ENCODE results near the gene FIGNL2. TPM values are rescaled to one million over a fixed set of nuclear protein-coding genes. Genes with fewer than 3 reads are reported as not detected.
"Not testable (repeated sequence)": the region's sequence is repeated elsewhere in the genome, so short reads cannot be mapped to it uniquely, and the experiment has no call there.

The FIGNL2 gene
- total and polyA plus RNA-seq, 2 of the 13 experiments (the other 11 are each of a cell fraction or from before 2014, with no cell fraction given): 0.82 to 1.00 TPM

DNA sequence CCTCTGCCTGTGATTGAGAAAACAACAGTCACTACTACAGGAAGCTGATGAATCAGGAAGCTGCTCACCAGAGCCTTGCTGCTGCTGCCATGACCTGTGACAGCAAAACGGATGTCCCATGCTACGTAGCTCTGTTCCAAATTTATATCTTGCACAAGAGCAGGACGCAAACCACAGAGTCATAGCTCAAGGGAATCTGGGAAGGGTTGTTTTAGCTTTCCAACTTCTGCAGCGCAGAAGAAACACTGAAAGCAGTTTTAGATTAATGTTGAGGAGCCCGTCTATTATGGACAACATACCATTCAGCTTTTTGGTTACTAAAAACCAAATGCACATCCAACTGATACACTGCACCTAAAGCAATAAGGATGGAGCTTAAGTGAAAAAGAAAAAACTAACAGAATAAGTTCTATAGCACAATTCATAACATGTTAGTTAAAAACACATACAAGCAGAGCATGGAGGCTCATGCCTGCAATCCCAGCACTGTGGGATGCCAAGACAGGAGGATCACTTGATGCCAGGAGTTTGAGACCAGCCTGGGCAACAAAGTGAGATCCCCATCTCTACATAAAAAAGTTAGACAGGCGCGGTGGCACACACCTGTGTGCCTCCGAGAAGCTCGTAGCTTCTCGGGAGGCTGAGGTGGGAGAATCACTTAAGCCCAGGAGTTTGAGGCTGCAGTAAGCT, 37.6 kb upstream of the FIGNL2 start (continued):
- 0 out of 2 replicates have a peak, but pooled peaks have one; percentile 59 for TF ChIP-seq TFE3 (CRISPR knock-in tag; IDR thresholded peaks at IDR 0.05)
- no peak for TF ChIP-seq ZEB1 (IDR thresholded peaks at IDR 0.05; ENCODE audit: insufficient replicate concordance, low read depth)
- TF ChIP-seq SMARCC2 (IDR thresholded peaks at IDR 0.05): no peak
- peak; percentile 55; the same call in 1 of the 2 replicates for TF ChIP-seq ZBTB21 (CRISPR knock-in tag; IDR thresholded peaks at IDR 0.05)
- 0 out of 2 replicates have a peak, but pooled peaks have one; percentile 20 for TF ChIP-seq BHLHE40 (IDR thresholded peaks at IDR 0.05; ENCODE audit: low read length)

- POLR2A ChIA-PET: interaction anchor here (1.2 kb wide), 1 partner anchor 9 kb away, joined by 4 read pairs; no protein-coding TSS in a partner anchor
- H3K27me3 ChIP-seq (ENCODE audit: control insufficient read depth in 1 of 2, insufficient read depth in 2 of 2, low read length in 2 of 2); FAIRE-seq; BruUV-seq (replicated peaks); H2AFZ ChIP-seq (ENCODE audit: low read length); H4K20me1 ChIP-seq (ENCODE audit: insufficient read depth, low read length); H3K9me3 ChIP-seq (ENCODE audit: low read length); DNase-seq (ENCODE audit: low spot score); in situ Hi-C loops (cut with HindIII; ENCODE audit: extremely low pct_ligation_motif_present, low pct_unique_long_range_greater_than_20kb); H3K27ac ChIP-seq (ENCODE audit: extremely low read length, insufficient read depth, low read length); intact Hi-C loops (cut with micrococcal nuclease; ENCODE audit: unreplicated experiment); CTCF ChIA-PET (ENCODE audit: low intra/inter-chr PET ratio, low total read pairs); H3K9ac ChIP-seq (ENCODE audit: insufficient read depth, low read depth, low read length); H3K79me2 ChIP-seq (ENCODE audit: insufficient read depth, low read length); H3K4me3 ChIP-seq (replicated peaks in 1 of 3; ENCODE audit: insufficient read depth in 1 of 3, low read depth in 2 of 3, low read length in 3 of 3); H3K36me3 ChIP-seq (replicated peaks in 1 of 2; ENCODE audit: control insufficient read depth in 1 of 2, insufficient read depth in 2 of 2, low read length in 2 of 2); ATAC-seq; TF ChIP-seq USF2 (CRISPR knock-in tag; IDR thresholded peaks at IDR 0.05; ENCODE audit: borderline replicate concordance): not testable (repeated sequence)
- Histone ChIP-seq H3K4me2 (ENCODE audit: low read depth, low read length) (peak overlapping the region; percentile 20; the same call in 1 of the 2 replicates), H3K4me1 (ENCODE audit: insufficient read depth, low read length) (peaks cover 38% of the 10 kb centered on the region)
- WGBS (ENCODE audit: low lambda C conversion rate): 76% methylated on average over 10 of the region's 10 CpGs
- peak; percentile 67; the same call in 1 of the 2 replicates for TF ChIP-seq RAD51 (IDR thresholded peaks at IDR 0.05; ENCODE audit: borderline replicate concordance)
- peak; percentile 51; the same call in 1 of the 2 replicates for TF ChIP-seq USF2 (IDR thresholded peaks at IDR 0.05; ENCODE audit: low read depth, low read length)
These were observed 36.9 kb upstream of the FIGNL2 start for GRCh38 chr12:51885294-51886020.

All from HepG2 (cell line).